Kidney (tissue), 14 donors: Measurements from ENCODE around the gene LYG1. TPM values are rescaled to one million over a fixed set of nuclear protein-coding genes. Genes with fewer than 3 reads are reported as not detected.

Experiments
- DNase-seq, 5 donors: peaks; one replicate each; pipeline ENCODE4 v3.0.0-alpha.2; 2013 to 2020
- FAIRE-seq: peaks from 2 replicates; lab custom pipeline; 2012; peaks lifted over from hg19 to GRCh38; lab: Jason Lieb, UNC
- H3K27ac ChIP-seq, 2 donors: one replicate each; pipeline ENCODE4 v1.7.0; 2013; ENCODE audit warnings: low read depth in 2 of 2, low read length in 2 of 2, inconsistent platforms in 1 of 2
- H3K27me3 ChIP-seq: one replicate; pipeline ENCODE4 v1.7.1; 2013; ENCODE audit warnings: low read length, inconsistent platforms; ENCODE audit not compliant: control insufficient read depth, insufficient read depth
- H3K36me3 ChIP-seq, 3 donors: one replicate each; pipeline versions ENCODE4 v1.7.0 to v1.7.1; 2013; ENCODE audit warnings: low read length in 3 of 3, control low read depth in 1 of 3, inconsistent platforms in 1 of 3; ENCODE audit not compliant: insufficient read depth in 3 of 3, control insufficient read depth in 2 of 3
- H3K4me1 ChIP-seq, 3 donors: one replicate each; pipeline versions ENCODE4 v1.7.0 to v1.7.1; 2013; ENCODE audit warnings: low read length in 3 of 3, inconsistent platforms in 1 of 3, low read depth in 1 of 3; ENCODE audit not compliant: control insufficient read depth in 2 of 3, insufficient read depth in 2 of 3
- H3K4me3 ChIP-seq, 3 donors: one replicate each; pipeline versions ENCODE4 v1.7.0 to v1.8.1; 2013; ENCODE audit warnings: low read length in 3 of 3, control low read depth in 1 of 3, inconsistent platforms in 1 of 3
- H3K9ac ChIP-seq, 3 donors: one replicate each; pipeline versions ENCODE4 v1.7.0 to v1.7.1; 2013; ENCODE audit warnings: low read length in 3 of 3, control low read depth in 1 of 3, inconsistent platforms in 1 of 3
- H3K9me3 ChIP-seq, 3 donors: one replicate each; pipeline versions ENCODE4 v1.7.0 to v1.7.1; 2013; ENCODE audit warnings: low read length in 3 of 3, control low read depth in 1 of 3, inconsistent platforms in 1 of 3; ENCODE audit not compliant: control insufficient read depth in 2 of 3, insufficient read depth in 1 of 3
- CTCF ChIP-seq: IDR thresholded peaks from 3 replicates; pipeline ENCODE4 v1.5.1; 2012; ENCODE audit warnings: mild to moderate bottlenecking, moderate library complexity, borderline replicate concordance; ENCODE audit not compliant: insufficient read depth; ENCODE audit errors: extremely low read depth
- intact Hi-C: fragments of 100-400 bp; cut with DNase I; formaldehyde crosslinking; loops from one replicate; pipeline ENCODE4 v1.11.1; 2022
- polyA plus RNA-seq: library from polyadenylated mRNA; stranded (reverse); fragments of 350-450 nt; fragmentation: Illumina TruSeq; extraction: RNeasy Lipid Tissue Mini Kit (QIAGEN cat#74804); gene quantifications from one replicate; pipeline ENCODE4 v1.2.3, GENCODE V29; 2014; ENCODE audit warnings: low read depth, low replicate concordance; ENCODE audit not compliant: insufficient read depth
- total RNA-seq: library from RNA; stranded (reverse); fragmentation: NEBNext Ultra II Directional; extraction: Animal tissue kit (Norgen Biotek cat#: 25700); gene quantifications from one replicate; pipeline ENCODE4 v1.2.1, GENCODE V29; 2021
- donor health status: control.
- donor health status: control.
- donor health status: control.
- donor health status: control.
- donor health status: control.
- donor health status: DM: yes; HTN: yes; CAD: no.
- donor health status: Normal renal cell carcinoma (clear cell type).

LYG1 gene
- total and polyA plus RNA-seq, 2 donors from 2014 or later: 21.0 to 35.0 TPM

GRCh38 chr2:99255491-99256318 is 45.3 kb downstream of the LYG1 start, which contains the start of gene LYG2:
Gene LYG2 (minus strand): TSS chr2:99255666. CDS start chr2:99254260, 1,406 bp downstream.
- intact Hi-C loops: no loop called here
- Histone ChIP-seq H3K27me3 (no peaks in the 10 kb centered on the region), H3K9me3 (no peaks in the 10 kb centered on the region), H3K9ac (no peak within 1 kb of the TSS), H3K4me3 (no peak within 1 kb of the TSS), H3K36me3 (peaks cover 0 to 3% (median 0%) of the 10 kb centered on the region in 3 donors), H3K27ac (no peak within 1 kb of the TSS), H3K4me1 (no peaks in the 10 kb centered on the region)
- FAIRE-seq (no peak), DNase-seq (no peak)
- no peak for TF ChIP-seq CTCF

- no peaks in the 10 kb centered on the region for H3K27me3 ChIP-seq
- H3K9ac ChIP-seq: no peak overlapping the region
- H3K36me3 ChIP-seq: no peaks in the 10 kb centered on the region
- intact Hi-C loops: no loop called here
- TF ChIP-seq CTCF: no peak
- H3K4me1 ChIP-seq: no peaks in the 10 kb centered on the region
- H3K27ac ChIP-seq: no peak overlapping the region
- no peaks in the 10 kb centered on the region for H3K9me3 ChIP-seq
- no peak overlapping the region for H3K4me3 ChIP-seq
- DNase-seq (no peak), FAIRE-seq (no peak)
Measured at GRCh38 chr2:99249951-99250350, 51.0 kb downstream of the LYG1 start.

GRCh38 chr2:99242151-99242550 is 58.8 kb downstream of the LYG1 start:
- Histone ChIP-seq H3K9me3 (no peaks in the 10 kb centered on the region), H3K4me3 (no peak overlapping the region), H3K27me3 (no peaks in the 10 kb centered on the region), H3K9ac (no peak overlapping the region), H3K36me3 (no peaks in the 10 kb centered on the region), H3K27ac (no peak overlapping the region), H3K4me1 (no peaks in the 10 kb centered on the region)
- DNase-seq: no peak
- no peak for TF ChIP-seq CTCF
- no peak for FAIRE-seq
- intact Hi-C loops: no loop called here

- H3K27me3 ChIP-seq: no peaks in the 10 kb centered on the region
- no peak for DNase-seq
Measured at GRCh38 chr2:99240431-99240830, 60.6 kb downstream of the LYG1 start.

More at GRCh38 chr2:99240431-99240830, 60.6 kb downstream of the LYG1 start:
- Histone ChIP-seq H3K9ac (no peak overlapping the region), H3K4me3 (no peak overlapping the region), H3K27ac (no peak overlapping the region), H3K36me3 (no peaks in the 10 kb centered on the region), H3K4me1 (no peaks in the 10 kb centered on the region), H3K9me3 (no peaks in the 10 kb centered on the region)
- no peak for FAIRE-seq
- TF ChIP-seq CTCF: no peak
- intact Hi-C loops: no loop called here
